IPS DF 4.7 (cell line): ENCODE measurements around the gene DOCK1.

Source experiments
- DNase-seq: peaks from one replicate; pipeline ENCODE4 v3.0.0-alpha.2; 2013; ENCODE audit warnings: low spot score; ENCODE audit errors: extremely low read depth

Gene DOCK1

DNA sequence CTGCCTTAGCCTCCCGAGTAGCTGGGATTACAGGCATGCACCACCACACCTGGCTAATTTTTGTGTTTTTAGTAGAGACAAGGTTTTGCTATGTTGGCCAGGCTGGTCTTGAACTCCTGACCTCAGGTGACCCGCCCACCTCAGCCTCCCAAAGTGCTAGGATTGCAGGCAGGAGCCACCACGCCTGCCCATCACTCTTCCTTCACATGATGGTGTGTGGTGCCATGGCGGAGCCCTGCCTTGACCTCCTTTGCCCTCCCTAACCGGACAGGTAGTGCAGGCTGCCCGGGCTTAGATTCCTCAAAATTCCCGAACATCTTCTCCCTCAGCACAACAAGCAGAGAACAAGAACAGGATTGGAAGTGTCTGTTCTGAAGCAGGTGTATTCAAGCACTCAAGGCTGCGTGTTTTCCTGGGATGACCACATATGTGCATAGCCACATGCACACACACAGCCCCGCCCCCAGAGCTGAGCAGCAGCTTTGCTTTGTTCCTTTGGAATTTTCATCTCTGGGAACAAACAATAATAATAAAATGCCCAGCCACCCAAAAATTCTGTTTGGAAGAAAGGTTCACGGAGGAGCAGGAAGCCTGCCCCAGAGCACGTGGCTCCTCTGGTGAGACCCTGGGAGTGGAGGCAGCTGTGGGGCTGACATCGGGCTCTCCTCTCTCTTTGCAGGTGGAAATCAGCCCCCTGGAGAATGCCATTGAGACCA is 512.6 kb downstream of the DOCK1 start:
- DNase-seq, result no peak

DNA sequence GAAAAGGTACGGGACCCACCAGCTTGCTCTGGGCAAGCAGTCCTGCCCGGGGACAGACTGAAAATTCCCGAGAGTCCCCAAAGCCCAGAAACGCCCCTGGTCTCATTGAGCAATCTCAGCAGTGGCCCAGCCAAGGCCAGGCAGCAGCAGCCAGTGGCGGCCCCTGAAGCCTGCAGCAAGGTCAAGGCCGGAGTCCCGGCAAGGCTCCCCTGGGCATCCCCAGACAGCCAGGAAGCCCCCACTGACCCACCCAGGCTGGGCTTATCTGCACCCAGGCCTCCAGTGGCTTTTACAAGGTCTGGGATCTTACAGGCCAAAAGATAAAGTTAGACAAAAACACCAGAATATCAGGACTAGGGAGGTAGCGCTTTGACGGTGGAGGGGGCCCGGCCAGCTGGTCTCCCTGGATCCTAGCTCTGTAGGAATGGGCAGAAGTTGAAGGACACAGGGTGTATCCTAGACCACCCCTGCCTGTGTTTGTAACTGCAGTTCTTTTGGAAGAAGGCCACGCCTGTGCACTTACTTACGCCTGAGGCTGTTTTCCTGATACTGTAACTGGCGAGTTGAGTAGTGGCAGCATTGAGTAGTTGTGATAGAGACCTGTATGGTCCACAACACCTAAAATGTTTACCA is 513.4 kb downstream of the DOCK1 start:
- DNase-seq, result no peak

DNA sequence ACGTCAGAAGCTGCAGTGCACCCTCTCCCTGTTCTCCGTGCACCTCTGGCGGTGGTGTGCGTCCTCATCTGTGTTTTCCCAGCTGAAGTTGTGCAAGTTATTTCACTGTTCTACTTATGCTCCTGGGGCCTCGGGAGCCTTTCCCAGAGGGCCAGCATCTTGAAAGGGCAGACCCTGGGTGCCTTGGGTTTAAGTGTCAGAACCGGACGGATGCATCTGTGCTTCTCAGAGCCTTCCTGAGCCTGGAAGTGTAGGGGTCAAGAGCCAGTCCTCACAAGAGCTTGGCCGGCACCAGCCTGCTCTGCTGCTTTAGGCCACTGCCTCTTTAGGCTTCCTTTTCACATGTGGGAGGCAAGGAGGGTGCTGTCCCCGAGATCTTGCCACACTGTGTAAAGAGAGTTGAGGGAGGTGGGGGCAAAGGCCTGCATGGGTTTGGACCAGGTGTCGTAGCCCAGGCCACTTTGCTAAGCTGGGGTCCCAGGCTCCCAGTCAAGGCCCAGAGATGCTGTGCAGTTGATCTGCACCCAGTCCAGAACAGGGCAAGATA is 515.0 kb downstream of the DOCK1 start:
- no peak for DNase-seq

GRCh38 chr10:127423218-127423915 is 518.1 kb downstream of the DOCK1 start:
- DNase-seq, result no peak

- DNase-seq, result no peak
Measured at GRCh38 chr10:127424594-127425264, 519.5 kb downstream of the DOCK1 start.

GRCh38 chr10:127426746-127427145 is 521.5 kb downstream of the DOCK1 start:
- no peak for DNase-seq

DNA sequence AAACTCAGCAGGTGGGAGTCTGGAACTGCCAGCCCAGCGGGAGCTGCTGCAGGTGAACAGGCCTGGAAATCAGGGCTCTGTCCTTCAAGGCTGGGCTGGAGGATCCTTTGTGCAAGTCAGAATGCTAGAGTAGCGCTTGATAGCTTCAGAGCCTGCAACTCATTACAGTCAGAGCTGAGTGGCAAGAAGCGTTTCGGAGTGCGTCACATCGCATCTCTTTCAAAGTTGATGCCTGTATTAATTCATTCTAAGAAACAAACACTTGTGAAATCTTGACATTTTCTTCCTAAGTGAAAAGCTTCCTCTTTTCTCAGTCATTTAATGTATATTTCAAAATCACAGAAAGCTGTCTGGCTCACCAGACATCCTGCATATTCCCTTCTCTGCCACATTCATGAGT is 522.7 kb downstream of the DOCK1 start:
- DNase-seq, result no peak

GRCh38 chr10:127428385-127428980 is 523.3 kb downstream of the DOCK1 start:
- no peak for DNase-seq

DNA sequence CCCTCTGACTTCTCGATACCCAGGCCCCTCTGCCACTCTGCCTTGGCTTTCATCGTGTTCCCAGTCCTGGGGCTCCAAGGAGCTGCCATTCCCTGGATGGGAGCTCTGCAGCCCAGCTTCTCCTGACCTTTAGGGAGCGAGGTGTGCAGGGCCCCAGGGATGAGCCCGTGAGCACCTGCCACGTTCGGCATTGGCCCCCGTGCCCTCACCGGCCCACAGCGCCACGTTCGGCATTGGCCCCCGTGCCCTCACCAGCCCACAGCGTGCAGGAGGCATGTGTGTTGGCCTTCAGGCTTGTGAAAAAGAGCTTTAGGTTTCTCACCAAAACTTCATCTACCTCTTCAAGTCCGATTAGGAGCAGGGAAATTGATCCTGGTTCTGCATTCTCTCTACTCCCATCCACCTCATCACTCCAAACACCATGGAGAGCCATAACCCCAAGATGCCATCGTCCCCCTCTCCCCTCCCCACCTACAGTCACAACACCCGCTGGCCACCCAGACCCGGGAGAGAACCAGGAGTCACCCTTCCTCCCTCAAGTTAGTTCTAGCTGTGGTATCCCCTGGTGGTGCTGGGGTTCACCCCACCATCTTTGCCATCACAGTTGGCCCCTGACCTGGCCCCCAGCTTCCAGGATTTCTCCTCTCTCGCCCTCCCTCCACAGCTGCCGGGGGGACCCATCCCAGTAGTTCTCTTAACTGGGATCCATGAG is 524.5 kb downstream of the DOCK1 start:
- no peak for DNase-seq

- DNase-seq, result no peak
Measured at GRCh38 chr10:127431525-127431924, 526.3 kb downstream of the DOCK1 start.

- no peak for DNase-seq
Measured at GRCh38 chr10:127434006-127434405, 528.8 kb downstream of the DOCK1 start.

DNA sequence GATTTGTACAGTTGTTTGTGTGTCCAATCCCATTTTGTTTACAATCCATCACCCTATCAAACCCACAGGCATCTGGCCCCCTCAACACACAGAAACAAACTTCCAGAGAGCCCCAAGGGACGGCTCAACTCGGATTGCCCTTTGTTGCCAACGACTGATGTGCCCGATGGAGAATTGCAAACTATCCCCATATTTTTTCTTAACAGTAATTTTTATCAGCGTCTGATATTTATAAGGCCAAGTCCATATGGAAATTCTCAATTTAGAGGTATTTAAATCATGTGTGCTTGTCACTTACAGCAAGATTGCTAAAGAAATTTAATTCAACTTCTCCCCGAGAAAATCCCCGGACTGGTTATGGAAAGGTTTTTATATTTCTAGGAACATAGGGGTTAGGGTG is 530.0 kb downstream of the DOCK1 start:
- no peak for DNase-seq

- DNase-seq, result no peak
Measured at GRCh38 chr10:127440371-127440770, 535.1 kb downstream of the DOCK1 start.

DNA sequence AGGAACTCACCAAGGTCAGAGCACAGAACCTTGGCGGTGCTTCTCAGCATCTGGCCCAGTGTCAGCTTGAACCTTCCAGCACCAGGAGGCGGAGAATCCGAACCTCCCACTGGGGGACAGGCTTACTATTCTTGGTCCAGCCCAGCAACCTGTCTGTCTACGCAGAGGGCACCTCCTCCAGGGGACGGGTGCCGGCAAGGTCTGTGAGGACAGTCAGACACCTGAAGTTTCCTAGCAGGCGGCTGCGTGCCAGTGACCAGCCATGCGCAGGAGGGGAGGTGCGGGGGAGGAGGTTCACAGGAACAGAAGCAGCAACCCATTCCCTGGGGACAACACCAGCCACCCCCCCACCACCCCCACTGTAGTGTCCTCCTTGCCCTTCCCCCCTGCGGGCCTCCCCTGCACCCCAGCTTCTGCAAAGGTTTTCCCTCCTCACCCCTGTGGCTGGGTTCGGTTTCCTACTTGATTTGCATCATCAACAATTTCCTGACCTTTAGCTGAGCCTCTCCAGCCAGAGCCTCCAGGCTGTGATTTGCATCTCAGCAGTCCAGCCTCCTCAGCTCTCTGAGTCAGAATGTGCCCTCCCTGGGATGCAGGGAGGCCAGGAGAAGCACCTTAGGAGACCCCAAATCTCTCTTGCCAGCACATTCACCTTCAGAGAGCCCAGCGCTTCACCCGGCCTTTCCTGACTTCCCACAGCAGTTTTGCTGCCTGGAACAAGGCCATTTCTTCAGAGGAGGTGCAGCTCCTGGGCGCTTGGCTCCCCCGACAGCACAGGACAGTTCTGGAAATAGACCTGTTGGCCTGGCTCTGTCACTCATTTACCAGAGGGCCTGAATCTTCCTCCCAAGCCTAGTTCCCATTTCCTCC is 536.4 kb downstream of the DOCK1 start:
- peak; percentile 33 for DNase-seq

DNA sequence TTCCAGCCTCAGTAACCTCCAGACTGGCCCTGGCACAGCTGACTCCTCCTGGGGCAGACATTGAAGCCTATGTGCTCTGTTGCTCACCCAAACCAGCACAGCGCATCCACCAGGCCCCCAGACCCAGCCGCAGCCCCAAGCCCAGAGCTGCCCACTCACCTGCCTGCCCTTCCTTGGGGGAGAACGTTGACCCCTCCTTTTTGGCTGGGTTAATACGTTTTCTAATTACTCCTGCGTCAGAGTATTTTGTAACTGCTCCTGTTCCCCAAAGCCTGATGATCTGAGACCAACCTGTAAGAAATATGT is 536.9 kb downstream of the DOCK1 start:
- no peak for DNase-seq

- DNase-seq, result no peak
Measured at GRCh38 chr10:127444155-127444554, 538.9 kb downstream of the DOCK1 start.

GRCh38 chr10:127447197-127447596 is 542.0 kb downstream of the DOCK1 start:
- no peak for DNase-seq

- no peak for DNase-seq
Measured at GRCh38 chr10:127449490-127449889, 544.3 kb downstream of the DOCK1 start.

- no peak for DNase-seq
Measured at GRCh38 chr10:127450644-127451043, 545.4 kb downstream of the DOCK1 start.

DNA sequence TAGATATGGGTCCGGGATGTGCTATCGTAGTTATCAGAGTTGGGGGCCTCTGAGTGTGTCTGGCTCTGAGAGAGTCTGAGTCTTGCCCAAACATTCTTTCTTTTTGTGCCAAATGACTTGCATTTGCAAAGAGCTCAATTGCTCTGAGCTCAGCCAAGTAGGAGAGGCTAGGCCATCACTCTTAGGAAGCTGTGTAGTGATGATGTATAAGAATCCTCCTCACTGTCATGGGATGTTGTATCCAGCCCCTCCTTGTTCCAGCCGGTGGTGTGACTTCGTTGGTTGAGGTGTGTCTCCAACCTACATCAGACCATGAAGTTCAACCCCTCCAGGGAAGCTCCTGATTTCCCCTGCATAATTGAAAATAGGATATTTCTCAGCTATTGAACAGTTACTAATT is 546.4 kb downstream of the DOCK1 start:
- no peak for DNase-seq
